ENCODE results near the gene ACACA.

GRCh38 chr17:37410357-37410756 is 3.7 kb upstream of the ACACA start:
- TF ChIP-seq, protein P1, sequence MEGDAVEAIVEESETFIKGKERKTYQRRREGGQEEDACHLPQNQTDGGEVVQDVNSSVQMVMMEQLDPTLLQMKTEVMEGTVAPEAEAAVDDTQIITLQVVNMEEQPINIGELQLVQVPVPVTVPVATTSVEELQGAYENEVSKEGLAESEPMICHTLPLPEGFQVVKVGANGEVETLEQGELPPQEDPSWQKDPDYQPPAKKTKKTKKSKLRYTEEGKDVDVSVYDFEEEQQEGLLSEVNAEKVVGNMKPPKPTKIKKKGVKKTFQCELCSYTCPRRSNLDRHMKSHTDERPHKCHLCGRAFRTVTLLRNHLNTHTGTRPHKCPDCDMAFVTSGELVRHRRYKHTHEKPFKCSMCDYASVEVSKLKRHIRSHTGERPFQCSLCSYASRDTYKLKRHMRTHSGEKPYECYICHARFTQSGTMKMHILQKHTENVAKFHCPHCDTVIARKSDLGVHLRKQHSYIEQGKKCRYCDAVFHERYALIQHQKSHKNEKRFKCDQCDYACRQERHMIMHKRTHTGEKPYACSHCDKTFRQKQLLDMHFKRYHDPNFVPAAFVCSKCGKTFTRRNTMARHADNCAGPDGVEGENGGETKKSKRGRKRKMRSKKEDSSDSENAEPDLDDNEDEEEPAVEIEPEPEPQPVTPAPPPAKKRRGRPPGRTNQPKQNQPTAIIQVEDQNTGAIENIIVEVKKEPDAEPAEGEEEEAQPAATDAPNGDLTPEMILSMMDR (IDR thresholded peaks at IDR 0.05; ENCODE audit: low read depth, low read length, poor library complexity, severe bottlenecking), result no peak
- no peak for TF ChIP-seq EZH2phosphoT487 (IDR thresholded peaks at IDR 0.05; ENCODE audit: borderline replicate concordance, low read length)

Data from DOHH2 (cell line).